HEK293T (cell line): ENCODE results near the gene NEU1.

ENCODE experiments used
- BHLHE40 ChIP-seq: fragments of 450-650 bp; IDR thresholded peaks from 2 replicates; pipeline ENCODE4 v1.6.1; 2016; ENCODE audit warnings: mild to moderate bottlenecking, moderate library complexity, borderline replicate concordance
- ELF4 ChIP-seq: fragments of 450-650 bp; IDR thresholded peaks from 2 replicates; pipeline ENCODE4 v1.6.1; 2017; ENCODE audit warnings: antibody characterized with exemption
- FOXM1 ChIP-seq: fragments of 450-650 bp; IDR thresholded peaks from 2 replicates; pipeline ENCODE4 v1.6.1; 2017; ENCODE audit warnings: mild to moderate bottlenecking, borderline replicate concordance
- LEF1 ChIP-seq: fragments of 450-650 bp; IDR thresholded peaks from 2 replicates; pipeline ENCODE4 v1.6.1; 2017; ENCODE audit warnings: mild to moderate bottlenecking, borderline replicate concordance
- PKNOX1 ChIP-seq: fragments of 450-650 bp; IDR thresholded peaks from 2 replicates; pipeline ENCODE4 v1.6.1; 2016
- SP1 ChIP-seq: fragments of 450-650 bp; IDR thresholded peaks from 2 replicates; pipeline ENCODE4 v1.6.1; 2017

- no peak for TF ChIP-seq LEF1
- TF ChIP-seq FOXM1 = no peak
- no peak for TF ChIP-seq ELF4
- TF ChIP-seq PKNOX1 = no peak
- TF ChIP-seq SP1 = no peak
- TF ChIP-seq BHLHE40 = no peak
These were observed 38.3 kb upstream of the NEU1 start for GRCh38 chr6:31900917-31901414.
